Ishikawa (cell line): ENCODE measurements around the gene MANSC4.

Experiments used
- CEBPB ChIP-seq: IDR thresholded peaks from 2 replicates; pipeline ENCODE4 v1.6.1; 2012
- CREB1 ChIP-seq: IDR thresholded peaks from 2 replicates; pipeline ENCODE4 v1.6.1; 2012; ENCODE audit warnings: low read depth
- EGR1 ChIP-seq: IDR thresholded peaks from 2 replicates; pipeline ENCODE4 v1.6.1; 2012
- EP300 ChIP-seq: IDR thresholded peaks from 2 replicates; pipeline ENCODE4 v1.6.1; 2012; ENCODE audit warnings: borderline replicate concordance
- FOXM1 ChIP-seq: IDR thresholded peaks from 2 replicates; pipeline ENCODE4 v1.6.1; 2012; ENCODE audit warnings: low read depth, borderline replicate concordance
- NFIC ChIP-seq: IDR thresholded peaks from 2 replicates; pipeline ENCODE4 v1.6.1; 2012
- RAD21 ChIP-seq: IDR thresholded peaks from 2 replicates; pipeline ENCODE4 v1.6.1; 2012; ENCODE audit warnings: low read depth
- TAF1 ChIP-seq: IDR thresholded peaks from 2 replicates; pipeline ENCODE4 v1.6.1; 2012; ENCODE audit warnings: low read depth, mild to moderate bottlenecking
- TCF12 ChIP-seq: IDR thresholded peaks from 2 replicates; pipeline ENCODE4 v1.6.1; 2012; ENCODE audit warnings: low read depth
- TEAD4 ChIP-seq: IDR thresholded peaks from 2 replicates; pipeline ENCODE4 v1.6.1; 2012
- YY1 ChIP-seq: IDR thresholded peaks from 2 replicates; pipeline ENCODE4 v1.6.1; 2012; ENCODE audit warnings: low read depth
- ZBTB7A ChIP-seq: IDR thresholded peaks from 2 replicates; pipeline ENCODE4 v1.6.1; 2012; ENCODE audit warnings: low read depth
- TF ChIP-seq, protein P1 (sequence below): IDR thresholded peaks from 2 replicates; pipeline ENCODE4 v1.6.1; 2012
- TF ChIP-seq, protein P2 (sequence below): IDR thresholded peaks from 2 replicates; pipeline ENCODE4 v1.6.1; 2012; ENCODE audit warnings: low read depth, mild to moderate bottlenecking
- TF ChIP-seq, protein P3 (sequence below): IDR thresholded peaks from 2 replicates; pipeline ENCODE4 v1.6.1; 2012

Gene MANSC4

DNA sequence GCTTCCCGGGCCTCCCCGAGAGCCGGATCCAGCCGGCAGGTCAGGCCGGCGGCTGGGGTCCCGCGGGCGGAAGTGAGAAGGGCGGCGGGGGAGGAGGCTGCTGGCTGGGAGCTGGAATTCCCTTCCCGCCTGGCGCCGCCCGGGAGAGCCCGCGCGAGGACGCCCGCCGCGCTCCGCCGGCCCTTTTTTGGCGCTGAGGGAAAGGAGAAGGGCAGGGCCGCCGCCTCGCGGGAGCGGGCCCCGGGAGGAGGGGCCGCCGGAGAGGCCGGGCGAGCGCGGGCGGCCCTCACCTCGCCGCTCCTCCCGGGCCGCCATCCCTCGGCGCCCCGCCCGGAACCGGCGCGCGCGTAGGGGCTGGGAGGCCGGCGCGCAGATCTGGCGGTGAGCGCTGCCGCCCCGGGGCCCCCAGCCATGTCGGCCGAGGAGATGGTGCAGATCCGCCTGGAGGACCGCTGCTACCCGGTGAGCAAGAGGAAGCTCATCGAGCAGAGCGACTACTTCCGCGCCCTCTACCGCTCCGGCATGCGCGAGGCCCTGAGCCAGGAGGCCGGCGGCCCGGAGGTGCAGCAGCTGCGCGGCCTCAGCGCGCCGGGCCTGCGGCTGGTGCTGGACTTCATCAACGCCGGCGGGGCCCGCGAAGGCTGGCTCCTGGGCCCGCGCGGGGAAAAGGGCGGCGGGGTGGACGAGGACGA, at the start of gene MANSC4, which contains the start of gene KLHL42:
Gene MANSC4, minus strand, starts transcription at position 317 of the 692 bp plus-strand sequence. CDS start 8,960 bp downstream, outside the sequence.
Gene KLHL42, plus strand, starts transcription at position 314 of the 692 bp plus-strand sequence. Its CDS starts 98 bp downstream, at position 412.
- TF ChIP-seq ZBTB7A (peak; percentile 93), EP300 (no peak), RAD21 (no peak), TCF12 (no peak), TAF1 (peak; percentile 64), CREB1 (no peak), CEBPB (no peak), EGR1 (peak; percentile 52), YY1 (peak; percentile 69), NFIC (peak; percentile 38; the same call in 1 of the 2 replicates), TEAD4 (peak; percentile 62)
- TF ChIP-seq, protein P1, sequence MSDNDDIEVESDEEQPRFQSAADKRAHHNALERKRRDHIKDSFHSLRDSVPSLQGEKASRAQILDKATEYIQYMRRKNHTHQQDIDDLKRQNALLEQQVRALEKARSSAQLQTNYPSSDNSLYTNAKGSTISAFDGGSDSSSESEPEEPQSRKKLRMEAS = peak; percentile 58; the same call in 1 of the 2 replicates
- TF ChIP-seq, protein P2, sequence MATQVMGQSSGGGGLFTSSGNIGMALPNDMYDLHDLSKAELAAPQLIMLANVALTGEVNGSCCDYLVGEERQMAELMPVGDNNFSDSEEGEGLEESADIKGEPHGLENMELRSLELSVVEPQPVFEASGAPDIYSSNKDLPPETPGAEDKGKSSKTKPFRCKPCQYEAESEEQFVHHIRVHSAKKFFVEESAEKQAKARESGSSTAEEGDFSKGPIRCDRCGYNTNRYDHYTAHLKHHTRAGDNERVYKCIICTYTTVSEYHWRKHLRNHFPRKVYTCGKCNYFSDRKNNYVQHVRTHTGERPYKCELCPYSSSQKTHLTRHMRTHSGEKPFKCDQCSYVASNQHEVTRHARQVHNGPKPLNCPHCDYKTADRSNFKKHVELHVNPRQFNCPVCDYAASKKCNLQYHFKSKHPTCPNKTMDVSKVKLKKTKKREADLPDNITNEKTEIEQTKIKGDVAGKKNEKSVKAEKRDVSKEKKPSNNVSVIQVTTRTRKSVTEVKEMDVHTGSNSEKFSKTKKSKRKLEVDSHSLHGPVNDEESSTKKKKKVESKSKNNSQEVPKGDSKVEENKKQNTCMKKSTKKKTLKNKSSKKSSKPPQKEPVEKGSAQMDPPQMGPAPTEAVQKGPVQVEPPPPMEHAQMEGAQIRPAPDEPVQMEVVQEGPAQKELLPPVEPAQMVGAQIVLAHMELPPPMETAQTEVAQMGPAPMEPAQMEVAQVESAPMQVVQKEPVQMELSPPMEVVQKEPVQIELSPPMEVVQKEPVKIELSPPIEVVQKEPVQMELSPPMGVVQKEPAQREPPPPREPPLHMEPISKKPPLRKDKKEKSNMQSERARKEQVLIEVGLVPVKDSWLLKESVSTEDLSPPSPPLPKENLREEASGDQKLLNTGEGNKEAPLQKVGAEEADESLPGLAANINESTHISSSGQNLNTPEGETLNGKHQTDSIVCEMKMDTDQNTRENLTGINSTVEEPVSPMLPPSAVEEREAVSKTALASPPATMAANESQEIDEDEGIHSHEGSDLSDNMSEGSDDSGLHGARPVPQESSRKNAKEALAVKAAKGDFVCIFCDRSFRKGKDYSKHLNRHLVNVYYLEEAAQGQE = 0 out of 2 replicates have a peak, but pooled peaks have one; percentile 16

DNA sequence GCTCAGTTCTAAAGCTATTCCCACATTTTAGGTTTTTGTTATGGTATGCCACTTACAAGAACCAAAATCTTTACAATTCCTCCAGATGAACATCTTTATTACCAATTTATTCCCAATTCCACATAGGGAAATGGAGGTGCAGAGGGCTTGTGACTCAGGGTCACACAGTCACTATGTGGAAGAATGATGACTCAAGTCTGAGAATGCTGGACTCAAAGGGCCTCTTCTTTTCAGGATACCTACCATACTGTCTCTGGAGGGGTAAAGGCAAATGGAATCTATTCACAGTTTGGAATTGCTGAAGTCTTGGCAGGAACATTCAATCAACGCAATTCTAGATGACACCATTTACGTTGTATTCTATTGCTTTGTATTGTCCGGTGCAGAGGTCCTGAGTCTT, 48.2 kb upstream of the MANSC4 start:
- TF ChIP-seq, protein P2 = no peak
- TF ChIP-seq ZBTB7A (no peak), NFIC (no peak), TAF1 (no peak), FOXM1 (no peak), YY1 (no peak), TEAD4 (no peak), EGR1 (no peak), CEBPB (no peak)
- TF ChIP-seq, protein P1 = no peak
- TF ChIP-seq, protein P3, sequence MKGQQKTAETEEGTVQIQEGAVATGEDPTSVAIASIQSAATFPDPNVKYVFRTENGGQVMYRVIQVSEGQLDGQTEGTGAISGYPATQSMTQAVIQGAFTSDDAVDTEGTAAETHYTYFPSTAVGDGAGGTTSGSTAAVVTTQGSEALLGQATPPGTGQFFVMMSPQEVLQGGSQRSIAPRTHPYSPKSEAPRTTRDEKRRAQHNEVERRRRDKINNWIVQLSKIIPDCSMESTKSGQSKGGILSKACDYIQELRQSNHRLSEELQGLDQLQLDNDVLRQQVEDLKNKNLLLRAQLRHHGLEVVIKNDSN = no peak

DNA sequence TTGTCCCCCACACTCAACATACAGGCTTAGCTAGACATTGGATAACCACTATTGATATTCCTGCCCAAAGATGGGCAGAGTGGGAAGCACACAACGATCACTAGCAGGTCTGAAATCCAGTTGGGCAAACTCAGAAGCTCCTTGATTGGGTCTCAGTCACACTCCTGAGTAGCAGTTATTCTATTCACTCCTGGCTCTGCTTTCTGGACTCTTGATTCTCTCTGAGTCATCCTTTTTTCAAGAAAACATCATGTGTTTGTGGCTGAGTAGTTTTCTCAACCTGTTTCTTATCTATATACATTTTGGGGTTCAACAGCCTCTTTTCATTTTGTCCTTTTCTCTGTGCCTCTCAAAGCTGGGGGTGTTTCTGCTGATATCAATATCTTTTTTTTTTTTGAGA, 46.0 kb upstream of the MANSC4 start:
- no peak for TF ChIP-seq EP300
- TF ChIP-seq YY1 = no peak
- TF ChIP-seq CEBPB = no peak

DNA sequence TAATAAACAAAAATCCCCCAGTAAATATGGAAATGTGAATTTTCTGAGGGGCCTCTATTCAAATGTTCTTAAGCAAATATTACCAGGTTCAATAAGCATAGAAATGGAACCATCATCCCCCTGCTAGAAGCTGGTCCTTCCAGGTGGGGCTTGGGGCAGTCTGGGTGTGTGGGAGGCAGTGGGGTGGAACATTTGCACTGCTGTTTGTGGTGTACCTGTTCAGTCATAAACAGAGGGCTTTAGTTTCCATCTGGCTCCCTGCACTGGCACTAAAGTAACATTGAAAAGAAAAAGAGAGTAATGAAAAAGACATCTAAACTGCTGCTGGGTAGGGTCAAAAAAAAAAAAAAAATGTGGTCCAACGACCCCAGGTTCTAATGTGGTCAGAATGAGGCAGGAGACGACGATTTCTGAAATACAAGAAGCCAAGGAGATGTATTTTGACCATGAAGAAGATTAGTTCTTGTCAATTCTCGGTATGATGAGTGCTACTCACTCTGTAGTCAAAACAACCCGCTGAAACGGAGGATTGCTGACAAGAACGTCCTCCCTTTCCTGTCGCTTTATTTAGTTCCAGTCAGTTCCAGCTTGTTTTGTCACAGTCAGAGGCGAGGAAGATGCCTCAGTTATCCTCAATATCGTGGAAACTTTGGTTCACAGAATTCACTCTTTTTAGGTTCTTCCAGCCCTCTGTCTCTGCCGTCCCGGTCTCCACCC, 44.2 kb upstream of the MANSC4 start:
- TF ChIP-seq YY1 (no peak), NFIC (no peak), TAF1 (no peak), FOXM1 (no peak), RAD21 (no peak)
- TF ChIP-seq, protein P1 = no peak
- TF ChIP-seq, protein P2 = no peak
